ENCODE measurements around the gene PM20D2.

The PM20D2 gene

DNA sequence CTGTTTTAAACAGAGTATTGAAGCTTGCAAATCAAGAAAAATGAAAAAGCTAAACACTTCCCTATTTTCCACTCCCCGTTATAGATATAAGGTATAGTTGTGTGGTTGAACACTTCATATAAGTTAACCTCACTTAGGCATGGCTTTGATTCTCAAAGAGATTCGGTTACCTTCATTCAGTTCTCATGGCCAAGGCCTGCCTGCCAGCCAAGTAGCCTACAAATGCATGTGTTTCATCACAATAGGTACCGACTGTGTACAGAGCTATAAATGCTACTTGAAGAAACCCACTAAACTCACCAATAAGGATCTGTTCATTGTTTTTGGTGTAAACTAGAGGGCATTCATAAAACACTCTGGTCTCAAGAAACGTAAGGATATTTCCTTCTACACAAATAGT is 27.8 kb downstream of the PM20D2 start:
- H3K27me3 ChIP-seq (ENCODE audit: control insufficient read depth, insufficient read depth, low read length, poor library complexity, severe bottlenecking): no peaks in the 10 kb centered on the region
- H3K4me1 ChIP-seq (ENCODE audit: control insufficient read depth, insufficient read depth, low read length): no peaks in the 10 kb centered on the region
- H3K27ac ChIP-seq (ENCODE audit: insufficient read depth, low read depth, low read length, poor library complexity, severe bottlenecking): no peak overlapping the region
- H3K4me3 ChIP-seq (ENCODE audit: insufficient read depth, low read depth, low read length): no peak overlapping the region
- no peaks in the 10 kb centered on the region for H3K9me3 ChIP-seq (ENCODE audit: control insufficient read depth, low read length)
- 93 to 96% methylated on average over 2 to 3 of the region's 4 CpGs for WGBS, 2 experiments
- no peaks in the 10 kb centered on the region for H3K36me3 ChIP-seq (ENCODE audit: control insufficient read depth, insufficient read depth, low read length)

DNA sequence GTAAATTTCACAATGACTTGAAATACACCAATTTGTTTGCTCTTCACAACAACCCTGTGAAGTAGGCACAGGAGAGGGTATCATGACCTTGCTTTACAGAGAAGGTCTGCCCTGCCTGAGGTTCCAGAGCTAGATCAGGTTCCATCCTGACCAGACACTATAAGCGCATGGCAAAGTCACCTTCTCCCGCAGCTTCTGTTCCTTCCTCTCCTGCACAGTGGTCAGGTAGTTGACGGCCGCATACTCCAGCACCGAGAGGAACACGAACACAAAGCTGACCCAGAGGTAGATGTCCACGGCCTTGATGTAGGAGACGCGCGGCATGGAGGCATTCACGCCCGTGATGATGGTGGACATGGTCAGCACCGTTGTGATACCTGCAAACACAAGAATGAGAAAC is 34.3 kb downstream of the PM20D2 start:
- H3K4me3 ChIP-seq (ENCODE audit: insufficient read depth, low read depth, low read length): no peak overlapping the region
- H3K4me1 ChIP-seq (ENCODE audit: control insufficient read depth, insufficient read depth, low read length): no peaks in the 10 kb centered on the region
- no peaks in the 10 kb centered on the region for H3K36me3 ChIP-seq (ENCODE audit: control insufficient read depth, insufficient read depth, low read length)
- no peaks in the 10 kb centered on the region for H3K9me3 ChIP-seq (ENCODE audit: control insufficient read depth, low read length)
- H3K27me3 ChIP-seq (ENCODE audit: control insufficient read depth, insufficient read depth, low read length, poor library complexity, severe bottlenecking): no peaks in the 10 kb centered on the region
- no peak overlapping the region for H3K27ac ChIP-seq (ENCODE audit: insufficient read depth, low read depth, low read length, poor library complexity, severe bottlenecking)
- 95 to 96% methylated on average over 13 of the region's 13 CpGs for WGBS, 2 experiments

DNA sequence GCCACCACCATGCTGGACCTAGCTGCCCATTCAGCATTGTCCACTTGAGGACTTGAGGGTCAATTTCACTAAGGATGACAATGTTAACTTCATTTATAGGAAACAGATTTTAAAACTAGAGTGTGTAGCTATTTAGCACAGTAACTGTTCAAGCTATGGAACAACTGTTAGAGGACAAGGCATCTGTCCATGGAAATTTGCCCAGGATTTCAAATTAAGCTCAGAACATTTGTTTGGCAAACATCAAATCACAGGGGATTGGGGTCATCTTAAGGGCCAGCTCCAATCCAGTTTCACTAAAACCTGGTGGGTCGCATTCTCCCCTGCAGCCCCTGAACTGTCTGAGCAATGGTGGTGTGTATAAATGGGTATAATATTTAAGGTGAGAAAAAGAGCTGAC is 35.1 kb downstream of the PM20D2 start:
- H3K9me3 ChIP-seq (ENCODE audit: control insufficient read depth, low read length): no peaks in the 10 kb centered on the region
- no peak overlapping the region for H3K27ac ChIP-seq (ENCODE audit: insufficient read depth, low read depth, low read length, poor library complexity, severe bottlenecking)
- no peaks in the 10 kb centered on the region for H3K27me3 ChIP-seq (ENCODE audit: control insufficient read depth, insufficient read depth, low read length, poor library complexity, severe bottlenecking)
- H3K4me3 ChIP-seq (ENCODE audit: insufficient read depth, low read depth, low read length): no peak overlapping the region
- H3K4me1 ChIP-seq (ENCODE audit: control insufficient read depth, insufficient read depth, low read length): no peaks in the 10 kb centered on the region
- WGBS, 2 experiments: 90% methylated on average over 1 of the region's 1 CpG
- H3K36me3 ChIP-seq (ENCODE audit: control insufficient read depth, insufficient read depth, low read length): no peaks in the 10 kb centered on the region

DNA sequence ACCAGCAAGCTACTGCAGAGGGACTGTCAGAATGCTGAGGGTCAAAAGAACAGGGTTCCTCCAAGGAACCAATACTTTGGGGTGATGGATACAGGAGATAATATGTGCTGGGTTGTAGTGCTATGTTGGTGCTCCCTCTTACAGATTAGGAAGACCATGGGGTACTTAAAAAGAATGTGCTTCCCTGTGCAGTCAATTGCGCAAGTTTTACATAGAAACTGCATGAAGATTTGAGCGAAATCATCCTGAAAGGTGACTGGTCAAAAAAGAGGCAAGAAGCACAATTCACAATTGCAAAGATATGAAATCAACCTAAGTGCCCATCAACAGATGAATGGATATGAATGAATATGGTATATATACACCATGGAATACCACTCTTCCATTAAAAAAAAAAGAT is 37.4 kb downstream of the PM20D2 start:
- no peak overlapping the region for H3K4me3 ChIP-seq (ENCODE audit: insufficient read depth, low read depth, low read length)
- no peaks in the 10 kb centered on the region for H3K36me3 ChIP-seq (ENCODE audit: control insufficient read depth, insufficient read depth, low read length)
- WGBS, 2 experiments: 74 to 76% methylated on average over 2 of the region's 2 CpGs
- no peak overlapping the region for H3K27ac ChIP-seq (ENCODE audit: insufficient read depth, low read depth, low read length, poor library complexity, severe bottlenecking)
- no peaks in the 10 kb centered on the region for H3K4me1 ChIP-seq (ENCODE audit: control insufficient read depth, insufficient read depth, low read length)
- no peaks in the 10 kb centered on the region for H3K27me3 ChIP-seq (ENCODE audit: control insufficient read depth, insufficient read depth, low read length, poor library complexity, severe bottlenecking)
- H3K9me3 ChIP-seq (ENCODE audit: control insufficient read depth, low read length): no peaks in the 10 kb centered on the region

- Histone ChIP-seq H3K4me1 (ENCODE audit: control insufficient read depth, insufficient read depth, low read length) (no peaks in the 10 kb centered on the region), H3K27me3 (ENCODE audit: control insufficient read depth, insufficient read depth, low read length, poor library complexity, severe bottlenecking) (no peaks in the 10 kb centered on the region), H3K27ac (ENCODE audit: insufficient read depth, low read depth, low read length, poor library complexity, severe bottlenecking) (no peak overlapping the region), H3K9me3 (ENCODE audit: control insufficient read depth, low read length) (no peaks in the 10 kb centered on the region), H3K4me3 (ENCODE audit: insufficient read depth, low read depth, low read length) (no peak overlapping the region), H3K36me3 (ENCODE audit: control insufficient read depth, insufficient read depth, low read length) (no peaks in the 10 kb centered on the region)
- 83 to 88% methylated on average over 9 of the region's 9 CpGs for WGBS, 2 experiments
Observed at GRCh38 chr6:89184344-89184743, 38.5 kb downstream of the PM20D2 start.

- Histone ChIP-seq H3K9me3 (ENCODE audit: control insufficient read depth, low read length) (no peaks in the 10 kb centered on the region), H3K27ac (ENCODE audit: insufficient read depth, low read depth, low read length, poor library complexity, severe bottlenecking) (no peak overlapping the region), H3K4me1 (ENCODE audit: control insufficient read depth, insufficient read depth, low read length) (peaks cover 13% of the 10 kb centered on the region), H3K27me3 (ENCODE audit: control insufficient read depth, insufficient read depth, low read length, poor library complexity, severe bottlenecking) (no peaks in the 10 kb centered on the region), H3K4me3 (ENCODE audit: insufficient read depth, low read depth, low read length) (no peak overlapping the region), H3K36me3 (ENCODE audit: control insufficient read depth, insufficient read depth, low read length) (no peaks in the 10 kb centered on the region)
- WGBS, 2 experiments: 95 to 98% methylated on average over 2 of the region's 2 CpGs
Observed at GRCh38 chr6:89186762-89187161, 40.9 kb downstream of the PM20D2 start.

DNA sequence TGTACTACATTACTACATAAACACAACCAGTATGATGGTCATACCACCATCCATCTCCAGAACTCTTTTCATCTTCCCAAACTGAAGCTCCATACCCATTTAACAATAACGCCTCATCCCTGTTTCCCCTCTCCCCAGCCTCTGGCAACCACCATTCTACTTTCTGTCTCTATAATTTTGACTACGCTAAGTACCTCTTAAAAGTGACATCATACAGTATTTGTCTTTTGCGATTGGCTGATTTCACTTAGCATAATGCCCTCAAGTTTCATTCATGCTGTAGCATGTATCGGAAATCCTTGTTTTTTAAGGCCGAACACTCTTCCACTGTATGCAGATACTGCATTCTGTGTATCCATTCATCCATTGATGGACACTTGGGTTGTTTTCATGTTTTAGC is 41.6 kb downstream of the PM20D2 start:
- WGBS, 2 experiments: 80 to 87% methylated on average over 5 of the region's 5 CpGs
- no peaks in the 10 kb centered on the region for H3K9me3 ChIP-seq (ENCODE audit: control insufficient read depth, low read length)
- no peaks in the 10 kb centered on the region for H3K36me3 ChIP-seq (ENCODE audit: control insufficient read depth, insufficient read depth, low read length)
- no peak overlapping the region for H3K27ac ChIP-seq (ENCODE audit: insufficient read depth, low read depth, low read length, poor library complexity, severe bottlenecking)
- peaks cover 13% of the 10 kb centered on the region for H3K4me1 ChIP-seq (ENCODE audit: control insufficient read depth, insufficient read depth, low read length)
- no peak overlapping the region for H3K4me3 ChIP-seq (ENCODE audit: insufficient read depth, low read depth, low read length)
- no peaks in the 10 kb centered on the region for H3K27me3 ChIP-seq (ENCODE audit: control insufficient read depth, insufficient read depth, low read length, poor library complexity, severe bottlenecking)

DNA sequence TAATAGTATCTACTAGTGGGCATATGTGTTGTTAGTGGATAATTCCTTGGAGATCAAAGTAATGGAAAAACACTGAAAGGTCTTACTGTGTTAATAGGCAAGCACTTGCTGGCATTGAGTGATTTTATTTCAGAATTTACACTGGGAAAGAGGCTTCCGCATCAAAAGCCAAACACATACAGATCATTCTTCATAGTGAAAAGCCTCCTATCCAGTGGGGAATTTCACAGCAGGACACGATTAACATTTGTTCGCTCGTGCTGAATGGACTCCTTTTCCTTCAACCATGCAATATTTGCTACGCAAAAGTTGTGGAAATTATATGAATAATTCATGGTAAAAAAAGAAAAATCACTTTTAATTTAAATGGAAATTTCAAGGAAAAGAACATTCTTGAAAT is 44.9 kb downstream of the PM20D2 start:
- Histone ChIP-seq H3K36me3 (ENCODE audit: control insufficient read depth, insufficient read depth, low read length) (no peaks in the 10 kb centered on the region), H3K9me3 (ENCODE audit: control insufficient read depth, low read length) (no peaks in the 10 kb centered on the region), H3K27ac (ENCODE audit: insufficient read depth, low read depth, low read length, poor library complexity, severe bottlenecking) (no peak overlapping the region), H3K4me1 (ENCODE audit: control insufficient read depth, insufficient read depth, low read length) (peaks cover 13% of the 10 kb centered on the region), H3K27me3 (ENCODE audit: control insufficient read depth, insufficient read depth, low read length, poor library complexity, severe bottlenecking) (no peaks in the 10 kb centered on the region), H3K4me3 (ENCODE audit: insufficient read depth, low read depth, low read length) (no peak overlapping the region)
- 49 to 77% methylated on average over 2 to 5 of the region's 5 CpGs for WGBS, 2 experiments

DNA sequence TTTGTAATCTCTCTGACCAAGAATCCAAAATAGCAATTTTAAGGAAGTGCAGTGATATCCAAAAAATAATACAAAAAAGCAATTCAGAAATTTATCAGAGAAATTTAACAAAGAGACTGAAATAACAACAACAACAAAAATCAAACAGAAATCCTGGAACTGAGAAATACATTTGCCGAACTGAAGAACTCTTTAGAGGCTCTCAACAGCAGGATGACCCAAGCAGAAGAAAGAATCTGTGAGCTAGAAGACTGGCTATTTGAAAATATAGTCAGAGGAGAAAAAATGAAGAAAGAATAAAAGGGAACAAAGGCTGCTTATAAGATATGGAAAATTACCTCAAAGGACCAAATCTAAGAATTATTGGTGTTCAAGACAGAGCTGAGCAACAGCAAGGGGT is 48.7 kb downstream of the PM20D2 start:
- WGBS, 2 experiments: 100% methylated on average over 1 of the region's 1 CpG
- peaks cover 17% of the 10 kb centered on the region for H3K4me1 ChIP-seq (ENCODE audit: control insufficient read depth, insufficient read depth, low read length)
- H3K27ac ChIP-seq (ENCODE audit: insufficient read depth, low read depth, low read length, poor library complexity, severe bottlenecking): no peak overlapping the region
- no peaks in the 10 kb centered on the region for H3K9me3 ChIP-seq (ENCODE audit: control insufficient read depth, low read length)
- no peaks in the 10 kb centered on the region for H3K27me3 ChIP-seq (ENCODE audit: control insufficient read depth, insufficient read depth, low read length, poor library complexity, severe bottlenecking)
- no peak overlapping the region for H3K4me3 ChIP-seq (ENCODE audit: insufficient read depth, low read depth, low read length)
- H3K36me3 ChIP-seq (ENCODE audit: control insufficient read depth, insufficient read depth, low read length): no peaks in the 10 kb centered on the region

DNA sequence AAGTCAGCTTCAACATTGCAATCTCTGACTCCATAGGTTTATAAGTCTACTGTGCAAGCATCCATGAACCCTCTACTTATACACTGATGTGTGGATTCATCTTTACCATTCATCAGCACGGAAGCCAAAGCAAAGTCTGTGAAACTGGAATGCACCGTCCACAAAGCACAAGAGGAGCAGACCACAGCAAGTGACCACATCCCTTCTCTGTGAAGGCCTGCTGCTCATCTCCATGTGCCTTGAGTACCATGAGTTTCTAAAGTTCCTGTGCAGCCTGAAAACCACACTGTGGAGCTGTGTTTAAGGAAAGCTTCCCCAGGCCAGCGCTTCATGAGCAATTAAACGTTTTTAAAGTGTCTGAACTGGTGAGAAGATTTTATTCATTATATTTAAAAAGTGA is 51.3 kb downstream of the PM20D2 start:
- 61 to 69% methylated on average over 4 of the region's 4 CpGs for WGBS, 2 experiments
- no peak overlapping the region for H3K27ac ChIP-seq (ENCODE audit: insufficient read depth, low read depth, low read length, poor library complexity, severe bottlenecking)
- H3K4me1 ChIP-seq (ENCODE audit: control insufficient read depth, insufficient read depth, low read length): peaks cover 3% of the 10 kb centered on the region
- no peaks in the 10 kb centered on the region for H3K9me3 ChIP-seq (ENCODE audit: control insufficient read depth, low read length)
- H3K4me3 ChIP-seq (ENCODE audit: insufficient read depth, low read depth, low read length): no peak overlapping the region
- H3K27me3 ChIP-seq (ENCODE audit: control insufficient read depth, insufficient read depth, low read length, poor library complexity, severe bottlenecking): no peaks in the 10 kb centered on the region
- H3K36me3 ChIP-seq (ENCODE audit: control insufficient read depth, insufficient read depth, low read length): no peaks in the 10 kb centered on the region

- peaks cover 3% of the 10 kb centered on the region for H3K4me1 ChIP-seq (ENCODE audit: control insufficient read depth, insufficient read depth, low read length)
- H3K27ac ChIP-seq (ENCODE audit: insufficient read depth, low read depth, low read length, poor library complexity, severe bottlenecking): no peak overlapping the region
- no peaks in the 10 kb centered on the region for H3K36me3 ChIP-seq (ENCODE audit: control insufficient read depth, insufficient read depth, low read length)
- H3K4me3 ChIP-seq (ENCODE audit: insufficient read depth, low read depth, low read length): no peak overlapping the region
- 69 to 72% methylated on average over 7 of the region's 7 CpGs for WGBS, 2 experiments
- H3K9me3 ChIP-seq (ENCODE audit: control insufficient read depth, low read length): no peaks in the 10 kb centered on the region
- no peaks in the 10 kb centered on the region for H3K27me3 ChIP-seq (ENCODE audit: control insufficient read depth, insufficient read depth, low read length, poor library complexity, severe bottlenecking)
Observed at GRCh38 chr6:89198235-89198634, 52.4 kb downstream of the PM20D2 start.

Measured in ectodermal cell (in vitro differentiated cells).